SK-N-SH (cell line): ENCODE data around the gene TCP11L2.

Source experiments
- CTCF ChIP-seq: fragments of 200-600 bp; sonication (generic); IDR thresholded peaks from 2 replicates; pipeline ENCODE4 v1.6.1; 2017; ENCODE audit warnings: antibody characterized with exemption, mild to moderate bottlenecking, moderate library complexity
- EP300 ChIP-seq, 2 experiments: IDR thresholded peaks; 2 replicates each; pipeline versions ENCODE4 v1.4.0 to v1.6.1; 2012; ENCODE audit warnings: borderline replicate concordance in 1 of 2, low read depth in 1 of 2, low read length in 1 of 2
- EZH2phosphoT487 ChIP-seq: fragments of 200-600 bp; sonication (generic); IDR thresholded peaks from 2 replicates; pipeline ENCODE4 v1.6.1; 2017; ENCODE audit warnings: low read depth, mixed run types, mild to moderate bottlenecking, antibody characterized with exemption, moderate library complexity, borderline replicate concordance
- JUND ChIP-seq: IDR thresholded peaks from 2 replicates; pipeline ENCODE4 v1.4.0; 2012
- MAX ChIP-seq: IDR thresholded peaks from 2 replicates; pipeline ENCODE4 v1.4.0; 2012; ENCODE audit warnings: low read depth
- NFIC ChIP-seq: IDR thresholded peaks from 2 replicates; pipeline ENCODE4 v1.4.0; 2012; ENCODE audit warnings: borderline replicate concordance
- NRF1 ChIP-seq: IDR thresholded peaks from 2 replicates; pipeline ENCODE4 v1.6.1; 2012; ENCODE audit warnings: low read depth, mild to moderate bottlenecking, low read length
- POLR2AphosphoS5 ChIP-seq: IDR thresholded peaks from 2 replicates; pipeline ENCODE4 v1.6.1; 2012; ENCODE audit warnings: low read depth, low read length
- REST ChIP-seq: IDR thresholded peaks from 2 replicates; pipeline ENCODE4 v1.6.1; 2012; ENCODE audit warnings: mild to moderate bottlenecking, low read depth, low read length, moderate library complexity
- TAF1 ChIP-seq: IDR thresholded peaks from 2 replicates; pipeline ENCODE4 v1.6.1; 2012; ENCODE audit warnings: low read depth, mild to moderate bottlenecking, low read length, moderate library complexity, borderline replicate concordance
- TCF12 ChIP-seq: IDR thresholded peaks from 2 replicates; pipeline ENCODE4 v1.4.0; 2012
- TEAD4 ChIP-seq: IDR thresholded peaks from 2 replicates; pipeline ENCODE4 v1.4.0; 2012; ENCODE audit warnings: mild to moderate bottlenecking, borderline replicate concordance; ENCODE audit not compliant: insufficient read depth
- USF1 ChIP-seq: IDR thresholded peaks from 2 replicates; pipeline ENCODE4 v1.4.0; 2012; ENCODE audit warnings: low read depth, borderline replicate concordance
- YY1 ChIP-seq: IDR thresholded peaks from 2 replicates; pipeline ENCODE4 v1.4.0; 2012; ENCODE audit warnings: low read depth, mild to moderate bottlenecking

- TF ChIP-seq NRF1 (no peak), REST (no peak), CTCF (no peak), EZH2phosphoT487 (no peak), YY1 (no peak), USF1 (no peak), EP300 (IDR thresholded peaks at IDR 0.05; ENCODE audit: borderline replicate concordance in 1 of 2, low read depth in 1 of 2, low read length in 1 of 2) (no peak), NFIC (no peak), MAX (no peak), POLR2AphosphoS5 (no peak), TAF1 (no peak), JUND (no peak), TCF12 (no peak), TEAD4 (no peak)
Observed at GRCh38 chr12:106255493-106255892, 47.0 kb upstream of the TCP11L2 start.
